ENCODE measurements around the gene FSTL1.

FSTL1 gene

DNA sequence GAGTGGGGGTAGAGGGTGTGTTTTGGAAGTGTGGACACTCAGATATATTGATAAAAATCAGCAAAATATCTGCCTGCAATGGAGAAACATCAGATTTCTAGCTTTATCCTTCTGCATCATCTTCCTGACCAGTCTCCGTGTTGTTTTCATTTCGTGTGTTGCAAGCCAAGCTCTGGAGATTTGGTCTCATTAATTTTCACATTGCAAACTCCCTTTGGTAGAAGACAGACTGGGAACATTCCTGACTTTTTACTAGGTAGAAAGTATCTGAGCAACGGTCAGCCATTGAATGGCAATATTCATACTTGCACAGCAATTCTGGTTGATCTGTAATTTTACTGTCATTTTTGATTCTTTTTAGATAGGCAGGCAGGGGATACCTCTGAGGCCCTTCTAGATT is 30.4 kb downstream of the FSTL1 start:
- Histone ChIP-seq H3K27me3 (no peaks in the 10 kb centered on the region), H3K4me3 (ENCODE audit: low read depth, low read length) (no peak overlapping the region), H3K36me3 (no peaks in the 10 kb centered on the region), H3K9me3 (no peaks in the 10 kb centered on the region), H3K4me1 (peaks cover 3% of the 10 kb centered on the region; the same call in 1 of the 2 replicates)
- no peak for DNase-seq
- TF ChIP-seq, protein P1, sequence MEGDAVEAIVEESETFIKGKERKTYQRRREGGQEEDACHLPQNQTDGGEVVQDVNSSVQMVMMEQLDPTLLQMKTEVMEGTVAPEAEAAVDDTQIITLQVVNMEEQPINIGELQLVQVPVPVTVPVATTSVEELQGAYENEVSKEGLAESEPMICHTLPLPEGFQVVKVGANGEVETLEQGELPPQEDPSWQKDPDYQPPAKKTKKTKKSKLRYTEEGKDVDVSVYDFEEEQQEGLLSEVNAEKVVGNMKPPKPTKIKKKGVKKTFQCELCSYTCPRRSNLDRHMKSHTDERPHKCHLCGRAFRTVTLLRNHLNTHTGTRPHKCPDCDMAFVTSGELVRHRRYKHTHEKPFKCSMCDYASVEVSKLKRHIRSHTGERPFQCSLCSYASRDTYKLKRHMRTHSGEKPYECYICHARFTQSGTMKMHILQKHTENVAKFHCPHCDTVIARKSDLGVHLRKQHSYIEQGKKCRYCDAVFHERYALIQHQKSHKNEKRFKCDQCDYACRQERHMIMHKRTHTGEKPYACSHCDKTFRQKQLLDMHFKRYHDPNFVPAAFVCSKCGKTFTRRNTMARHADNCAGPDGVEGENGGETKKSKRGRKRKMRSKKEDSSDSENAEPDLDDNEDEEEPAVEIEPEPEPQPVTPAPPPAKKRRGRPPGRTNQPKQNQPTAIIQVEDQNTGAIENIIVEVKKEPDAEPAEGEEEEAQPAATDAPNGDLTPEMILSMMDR (IDR thresholded peaks at IDR 0.05; ENCODE audit: low read depth, low read length): no peak

DNA sequence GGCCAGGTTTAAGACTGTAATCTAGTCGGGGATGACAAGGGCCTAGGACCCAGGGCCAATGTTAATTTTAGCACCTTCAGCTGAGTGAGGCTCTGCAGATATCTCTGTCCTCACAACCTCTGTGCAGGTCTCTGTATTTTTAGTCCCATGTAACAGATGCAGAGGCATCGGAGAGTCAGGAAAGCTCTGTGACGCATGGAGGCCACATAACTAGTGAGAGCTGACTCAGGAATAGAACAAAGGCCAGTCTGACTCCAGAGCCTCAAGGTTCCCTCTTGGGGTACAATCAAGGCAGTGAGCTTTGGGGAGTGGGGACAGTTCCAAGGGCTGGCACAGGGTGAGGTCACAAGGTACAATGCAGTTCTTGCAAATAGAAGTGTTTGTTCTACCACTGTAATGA is 31.0 kb downstream of the FSTL1 start:
- DNase-seq: no peak
- TF ChIP-seq, protein P1 (IDR thresholded peaks at IDR 0.05; ENCODE audit: low read depth, low read length): no peak
- H3K4me1 ChIP-seq: peaks cover 3% of the 10 kb centered on the region; the same call in 1 of the 2 replicates

DNA sequence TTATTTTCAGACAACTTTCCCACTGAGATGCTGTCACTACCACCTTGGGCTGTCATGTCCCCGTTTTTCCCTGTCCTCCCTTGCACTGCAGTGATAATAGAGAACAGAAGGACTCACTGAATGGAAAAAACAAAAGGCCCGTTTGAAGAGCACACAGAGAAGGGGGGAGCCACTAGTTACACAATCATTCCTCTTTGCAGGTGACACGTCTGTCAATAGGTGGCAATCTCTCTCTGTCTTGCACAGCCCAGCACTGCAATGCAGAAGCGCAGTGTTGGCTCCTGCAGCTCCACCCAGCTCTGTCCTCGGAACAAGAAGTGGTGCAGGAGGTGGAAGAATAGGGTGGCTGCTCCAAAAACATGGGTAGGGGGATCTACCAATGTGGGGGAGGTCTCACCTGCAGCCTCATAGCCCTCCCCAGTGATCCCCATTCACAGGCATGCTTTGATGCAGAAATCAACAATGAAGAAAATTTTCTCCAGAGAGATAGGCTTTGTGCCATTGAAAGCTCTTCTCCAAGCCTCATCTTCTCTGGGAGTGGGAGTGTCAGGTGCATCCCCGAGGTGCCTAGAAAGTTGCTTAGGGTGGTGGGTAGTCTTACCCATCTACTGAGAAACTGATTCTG is 31.8 kb downstream of the FSTL1 start:
- TF ChIP-seq, protein P1 (IDR thresholded peaks at IDR 0.05; ENCODE audit: low read depth, low read length): peak; percentile 79
- H3K4me1 ChIP-seq: peaks cover 3% of the 10 kb centered on the region; the same call in 1 of the 2 replicates
- no peaks in the 10 kb centered on the region for H3K9me3 ChIP-seq
- H3K36me3 ChIP-seq: no peaks in the 10 kb centered on the region
- DNase-seq: peak; percentile 54
- no peaks in the 10 kb centered on the region for H3K27me3 ChIP-seq
- no peak overlapping the region for H3K4me3 ChIP-seq (ENCODE audit: low read depth, low read length)

More for the DNA sequence above, 31.0 kb downstream of the FSTL1 start:
- no peaks in the 10 kb centered on the region for H3K9me3 ChIP-seq
- H3K27me3 ChIP-seq: no peaks in the 10 kb centered on the region
- H3K4me3 ChIP-seq (ENCODE audit: low read depth, low read length): no peak overlapping the region
- no peaks in the 10 kb centered on the region for H3K36me3 ChIP-seq

DNA sequence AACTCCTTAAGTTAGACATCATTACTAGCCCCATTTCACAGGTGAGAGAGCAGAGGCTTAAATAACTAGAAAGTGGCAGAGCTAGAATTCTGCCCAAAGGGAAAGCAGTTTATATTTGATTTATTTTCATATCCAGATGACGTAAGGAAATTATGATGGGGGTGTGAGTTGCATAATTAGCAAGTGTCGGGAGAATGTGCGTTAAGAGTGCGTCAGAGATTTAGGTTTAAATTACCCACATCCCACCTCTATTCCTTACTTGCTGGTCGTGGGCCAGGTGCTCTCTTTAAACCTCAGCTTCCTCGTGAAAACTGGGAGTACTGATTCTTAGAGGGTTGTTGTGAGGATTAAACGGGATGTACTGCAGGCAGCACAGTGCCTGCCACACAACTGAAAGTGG is 32.3 kb downstream of the FSTL1 start:
- DNase-seq: no peak
- TF ChIP-seq, protein P1 (IDR thresholded peaks at IDR 0.05; ENCODE audit: low read depth, low read length): no peak
- no peaks in the 10 kb centered on the region for H3K27me3 ChIP-seq

DNA sequence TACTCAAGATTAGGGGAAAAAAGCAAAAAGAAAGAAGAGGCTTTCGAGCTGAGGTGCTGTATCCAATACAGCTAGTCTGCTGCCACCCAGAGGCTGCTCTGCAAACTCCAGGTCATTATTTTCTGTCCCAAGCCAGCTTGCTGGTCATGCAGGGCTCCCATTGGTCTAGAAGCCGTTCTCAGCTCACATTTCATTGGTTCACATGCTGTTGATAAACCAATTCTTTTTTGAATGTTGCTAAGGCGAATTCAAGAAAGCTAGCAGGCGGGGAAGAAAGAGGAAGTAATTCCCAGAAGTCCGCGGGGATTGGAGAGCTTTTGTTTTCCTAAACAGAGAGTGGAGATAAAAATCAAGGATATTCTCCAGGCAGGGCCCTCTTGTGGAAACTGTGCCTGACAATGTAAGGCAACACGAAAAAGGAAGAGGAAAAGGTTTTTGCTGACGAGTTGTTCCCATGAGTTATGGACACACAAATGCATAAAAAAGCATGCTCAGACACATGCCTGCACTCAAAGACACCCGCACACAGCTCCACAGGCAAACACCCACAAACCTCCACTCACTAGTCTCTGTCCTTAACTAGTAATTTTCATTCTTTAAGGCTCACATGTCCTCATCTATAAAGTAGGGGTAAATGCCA is 33.4 kb downstream of the FSTL1 start:
- Histone ChIP-seq H3K4me3 (ENCODE audit: low read depth, low read length) (peak overlapping the region; percentile 44), H3K27me3 (no peaks in the 10 kb centered on the region), H3K9me3 (no peaks in the 10 kb centered on the region), H3K36me3 (no peaks in the 10 kb centered on the region), H3K4me1 (peaks cover 3% of the 10 kb centered on the region; the same call in 1 of the 2 replicates)
- peak; percentile 93 for DNase-seq
- TF ChIP-seq, protein P1 (IDR thresholded peaks at IDR 0.05; ENCODE audit: low read depth, low read length): peak; percentile 89

More for the DNA sequence above, 32.3 kb downstream of the FSTL1 start:
- H3K9me3 ChIP-seq: no peaks in the 10 kb centered on the region
- H3K4me3 ChIP-seq (ENCODE audit: low read depth, low read length): no peak overlapping the region
- H3K4me1 ChIP-seq: peaks cover 3% of the 10 kb centered on the region; the same call in 1 of the 2 replicates
- H3K36me3 ChIP-seq: no peaks in the 10 kb centered on the region

DNA sequence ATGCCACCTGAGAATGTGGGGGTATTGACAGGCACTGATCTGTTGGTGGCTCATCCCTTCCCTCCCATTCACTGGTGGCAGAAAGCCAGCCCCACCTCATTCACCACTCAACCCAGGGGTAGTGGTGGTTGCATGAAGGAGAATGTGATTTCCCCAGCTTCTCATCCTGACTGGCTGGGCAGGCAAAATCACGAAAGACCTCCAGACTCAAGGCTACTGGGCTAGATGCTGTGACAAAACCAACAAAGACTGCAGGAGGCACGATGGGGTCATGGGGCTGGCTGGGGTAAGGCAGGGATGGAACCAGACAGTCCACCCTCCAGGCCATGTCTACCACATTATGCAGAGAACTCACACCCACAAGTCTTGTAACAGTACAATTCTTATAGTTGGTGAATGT is 33.9 kb downstream of the FSTL1 start:
- Histone ChIP-seq H3K36me3 (no peaks in the 10 kb centered on the region), H3K4me1 (peaks cover 3% of the 10 kb centered on the region; the same call in 1 of the 2 replicates), H3K27me3 (no peaks in the 10 kb centered on the region), H3K9me3 (no peaks in the 10 kb centered on the region), H3K4me3 (ENCODE audit: low read depth, low read length) (peak overlapping the region; percentile 41)
- TF ChIP-seq, protein P1 (IDR thresholded peaks at IDR 0.05; ENCODE audit: low read depth, low read length): no peak
- DNase-seq: peak; percentile 8

Data from BE2C (cell line).